Skin epidermis (tissue), 12 donors: Measurements from ENCODE around the gene SMIM35.
"Not testable (repeated sequence)": the region's sequence is repeated elsewhere in the genome, so short reads cannot be mapped to it uniquely, and the experiment has no call there.

ENCODE experiments used
- H3K27ac ChIP-seq, 21 experiments: fragments of 200-600 bp; sonication (generic) in 11 of 21; one replicate each; pipeline ENCODE4 v1.5.0; 2020; ENCODE audit warnings: mild to moderate bottlenecking in 3 of 21, inconsistent platforms in 2 of 21, moderate library complexity in 2 of 21
- H3K4me3 ChIP-seq, 7 experiments: fragments of 200-600 bp; sonication (generic) in 2 of 7; one replicate each; pipeline ENCODE4 v1.5.0; 2020; ENCODE audit warnings: inconsistent platforms in 2 of 7, mild to moderate bottlenecking in 2 of 7, moderate library complexity in 1 of 7

The SMIM35 gene

GRCh38 chr11:117997406-117997805, 89.4 kb downstream of the SMIM35 start:
- H3K4me3 ChIP-seq = no peak overlapping the region
- peak overlapping the region in 3 of 21 experiments; percentile 6 to 93 (median 23) for H3K27ac ChIP-seq

GRCh38 chr11:117996058-117996457, 90.7 kb downstream of the SMIM35 start:
- Histone ChIP-seq H3K27ac (no peak overlapping the region), H3K4me3 (no peak overlapping the region)

- no peak overlapping the region for H3K27ac ChIP-seq
- no peak overlapping the region for H3K4me3 ChIP-seq
Measured at GRCh38 chr11:117995472-117995871, 91.3 kb downstream of the SMIM35 start.

DNA sequence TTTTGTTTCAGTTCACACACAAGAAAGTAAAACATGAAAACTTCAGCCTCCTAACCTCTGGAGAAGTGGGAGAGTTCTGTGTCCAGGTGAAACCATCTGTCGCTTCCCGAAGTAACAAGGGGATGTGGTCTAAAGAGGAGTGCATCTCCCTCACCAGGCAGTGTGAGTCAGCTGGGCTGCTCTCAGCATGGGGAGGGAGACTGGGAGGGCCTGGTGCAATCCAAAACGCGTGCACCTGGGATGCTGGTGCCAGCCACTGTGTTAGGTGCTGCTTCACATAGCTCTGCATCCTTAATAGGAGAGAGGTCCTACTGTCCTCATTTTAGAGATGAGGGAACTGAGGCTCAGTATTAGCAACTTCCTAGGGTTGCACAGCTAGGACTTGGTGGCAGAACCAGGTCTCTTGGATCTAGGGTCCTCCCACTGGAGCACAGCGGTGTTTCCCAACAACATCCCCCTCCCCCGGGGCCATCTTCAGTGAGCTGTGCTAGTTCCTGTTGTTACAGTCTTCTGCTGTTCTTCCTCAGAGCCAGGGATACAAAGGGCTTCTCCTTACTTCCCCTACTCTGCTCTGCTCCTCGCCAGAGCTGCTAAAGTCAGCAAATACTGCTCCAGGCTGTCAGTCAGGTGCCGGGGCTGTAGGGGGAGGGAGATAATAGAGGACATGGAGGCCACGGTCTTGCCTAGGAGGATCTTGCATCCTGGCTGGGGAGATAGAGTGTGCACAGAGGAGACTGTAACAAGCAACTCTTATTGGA, 92.6 kb downstream of the SMIM35 start:
- Histone ChIP-seq H3K4me3 (no peak overlapping the region), H3K27ac (peak overlapping the region in 4 of 21 experiments; percentile 22 to 99 (median 34))

GRCh38 chr11:117992620-117993019, 94.1 kb downstream of the SMIM35 start:
- peak overlapping the region in 4 of 21 experiments; percentile 3 to 99 (median 22) for H3K27ac ChIP-seq
- H3K4me3 ChIP-seq = peak overlapping the region in 1 of 7 experiments; percentile 4

GRCh38 chr11:117992136-117992535, 94.6 kb downstream of the SMIM35 start:
- H3K4me3 ChIP-seq = peak overlapping the region in 1 of 7 experiments; percentile 4
- H3K27ac ChIP-seq = peak overlapping the region in 3 of 21 experiments; percentile 3 to 99 (median 8)

DNA sequence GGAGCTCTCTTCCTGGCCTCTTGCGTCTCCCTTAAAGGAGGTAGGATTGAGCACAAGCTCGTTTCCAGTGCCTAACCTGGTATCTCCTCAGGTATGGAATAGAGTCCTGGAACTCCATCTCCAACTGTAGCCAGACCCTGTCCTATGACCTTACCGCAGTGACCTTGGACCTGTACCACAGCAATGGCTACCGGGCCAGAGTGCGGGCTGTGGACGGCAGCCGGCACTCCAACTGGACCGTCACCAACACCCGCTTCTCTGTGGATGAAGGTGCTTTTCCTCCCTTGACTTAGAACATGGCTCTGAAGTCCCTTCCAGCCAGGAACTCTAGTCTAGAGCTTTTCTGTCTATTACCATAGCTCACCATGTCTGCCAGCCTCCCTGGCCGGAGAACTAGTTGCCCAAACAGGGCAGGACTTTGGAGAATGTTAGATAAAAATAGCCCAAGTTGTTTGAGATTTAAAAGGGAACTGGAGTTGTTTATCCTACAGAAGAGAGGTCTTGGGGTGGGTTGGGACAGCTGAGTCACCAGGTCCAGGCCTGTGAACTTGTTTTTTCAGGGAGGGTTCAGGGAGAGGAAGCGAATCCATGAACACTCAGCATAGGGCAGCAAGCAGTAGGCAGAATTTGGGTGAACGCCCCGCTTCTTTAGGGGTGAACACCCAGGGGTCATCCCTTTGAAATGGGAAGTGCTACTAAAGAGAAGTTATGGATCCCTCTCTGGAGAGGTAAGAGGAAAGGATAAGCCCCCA, 97.2 kb downstream of the SMIM35 start:
- peak overlapping the region in 17 of 21 experiments; percentile 6 to 99 (median 88) for H3K27ac ChIP-seq
- peak overlapping the region; percentile 44 to 65 (median 55) for H3K4me3 ChIP-seq

DNA sequence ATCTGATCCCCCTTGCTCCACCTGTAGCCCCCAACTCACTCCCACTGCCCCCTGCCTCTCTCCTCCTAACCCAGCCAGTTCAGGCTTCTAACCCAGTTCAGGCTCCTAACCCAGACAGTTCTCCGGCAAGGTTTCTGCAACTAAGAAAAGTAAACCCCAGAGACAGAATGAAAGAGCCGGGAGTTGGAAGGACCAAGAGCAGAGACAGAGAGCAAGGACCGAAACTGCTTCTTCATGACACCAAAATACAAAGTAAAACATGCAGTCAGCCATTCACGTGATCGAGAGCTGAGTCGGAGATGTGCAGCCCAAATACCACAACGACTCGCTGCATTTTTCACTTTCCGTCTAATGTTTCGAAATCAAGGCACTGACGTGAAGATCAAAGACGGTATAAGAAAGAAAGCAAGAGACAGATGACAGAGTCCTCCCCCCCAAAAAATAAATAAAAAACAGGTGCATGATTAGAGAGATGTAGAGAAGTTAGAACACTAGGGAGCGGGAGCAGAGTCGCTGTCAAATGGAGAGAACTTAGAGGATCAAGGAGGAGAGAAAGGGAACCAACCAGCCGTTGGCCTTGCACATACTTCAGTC, 99.7 kb downstream of the SMIM35 start:
- Histone ChIP-seq H3K27ac (peak overlapping the region in 20 of 21 experiments; percentile 15 to 99 (median 86)), H3K4me3 (peak overlapping the region; percentile 44 to 65 (median 55))

- H3K27ac ChIP-seq = peak within 1 kb of the TSS; percentile 44 to 99 (median 85)
Measured at GRCh38 chr11:117985953-117986887, 100.5 kb downstream of the SMIM35 start, which contains the start of gene IL10RA. TSS of gene IL10RA (plus strand) at chr11:117986394. CDS start at chr11:117986468, 74 bp downstream.

GRCh38 chr11:117984476-117984875, 102.3 kb downstream of the SMIM35 start:
- Histone ChIP-seq H3K27ac (peak overlapping the region in 1 of 21 experiments; percentile 99), H3K4me3 (no peak overlapping the region)

More at GRCh38 chr11:117985953-117986887, 100.5 kb downstream of the SMIM35 start, which contains the start of gene IL10RA:
- H3K4me3 ChIP-seq = peak within 1 kb of the TSS; percentile 44 to 65 (median 55)

DNA sequence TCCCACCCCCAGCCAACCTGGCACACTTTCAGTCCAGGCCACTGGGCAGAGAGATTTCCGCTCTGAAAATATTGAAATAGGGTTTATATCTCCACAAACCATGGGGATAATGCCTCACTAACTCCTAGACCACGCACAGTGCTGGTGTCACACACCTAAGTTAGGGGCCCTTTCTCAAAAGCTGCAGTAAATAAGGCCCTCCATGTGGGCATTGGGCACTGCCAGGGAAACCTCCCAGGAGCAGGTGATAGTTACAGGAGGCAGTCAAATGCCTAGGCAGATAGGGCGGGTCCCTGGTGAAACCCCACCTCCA, 103.6 kb downstream of the SMIM35 start:
- H3K4me3 ChIP-seq = no peak overlapping the region
- H3K27ac ChIP-seq = peak overlapping the region in 1 of 21 experiments; percentile 2

- no peak overlapping the region for H3K4me3 ChIP-seq
- peak overlapping the region in 7 of 21 experiments; percentile 37 to 84 (median 73) for H3K27ac ChIP-seq
Measured at GRCh38 chr11:117980720-117981119, 106.0 kb downstream of the SMIM35 start.

DNA sequence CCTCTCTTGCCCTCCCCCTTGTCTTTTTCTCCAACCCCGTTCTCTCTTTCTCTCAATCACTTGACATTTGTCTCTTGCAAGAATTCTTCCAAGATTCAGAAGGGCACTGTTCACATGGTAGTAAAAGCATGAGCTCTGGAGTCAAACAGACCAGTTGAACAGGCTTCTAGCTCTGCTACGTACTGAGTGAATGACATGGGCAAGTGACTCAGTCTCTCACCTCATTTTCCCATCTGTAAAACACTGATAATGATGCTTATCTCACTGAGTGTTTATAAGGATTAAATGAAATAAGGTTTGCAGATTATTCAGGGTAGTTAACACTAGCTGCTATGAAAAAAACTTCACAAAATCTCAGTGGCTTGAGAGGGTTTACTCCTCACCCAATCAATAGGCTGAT, 106.5 kb downstream of the SMIM35 start:
- no peak overlapping the region for H3K4me3 ChIP-seq
- H3K27ac ChIP-seq = peak overlapping the region in 10 of 21 experiments; percentile 15 to 84 (median 73)

GRCh38 chr11:117979481-117980211, 107.1 kb downstream of the SMIM35 start:
- Histone ChIP-seq H3K4me3 (no peak overlapping the region), H3K27ac (peak overlapping the region in 13 of 21 experiments; percentile 17 to 84 (median 71))

DNA sequence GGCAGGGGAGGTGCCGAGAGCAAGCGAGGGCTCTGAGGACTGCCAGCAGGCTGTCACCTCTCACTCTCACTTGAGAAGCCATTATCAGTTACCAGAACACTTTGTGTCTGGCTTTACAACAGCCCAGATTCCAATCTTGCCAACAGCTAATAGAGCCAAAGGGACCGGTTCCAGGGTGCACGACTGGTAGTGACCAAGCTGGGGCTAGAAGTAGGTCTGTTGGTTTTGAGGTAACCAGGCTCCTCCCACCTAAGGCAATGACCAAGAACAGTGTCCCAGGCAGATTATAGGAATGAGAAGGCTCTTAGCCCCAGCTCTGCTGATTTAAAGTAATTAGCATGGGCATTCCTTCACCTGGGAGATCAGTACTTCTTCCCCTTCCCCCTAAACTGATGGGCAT, 107.8 kb downstream of the SMIM35 start:
- Histone ChIP-seq H3K4me3 (no peak overlapping the region), H3K27ac (peak overlapping the region in 12 of 21 experiments; percentile 1 to 84 (median 72))

DNA sequence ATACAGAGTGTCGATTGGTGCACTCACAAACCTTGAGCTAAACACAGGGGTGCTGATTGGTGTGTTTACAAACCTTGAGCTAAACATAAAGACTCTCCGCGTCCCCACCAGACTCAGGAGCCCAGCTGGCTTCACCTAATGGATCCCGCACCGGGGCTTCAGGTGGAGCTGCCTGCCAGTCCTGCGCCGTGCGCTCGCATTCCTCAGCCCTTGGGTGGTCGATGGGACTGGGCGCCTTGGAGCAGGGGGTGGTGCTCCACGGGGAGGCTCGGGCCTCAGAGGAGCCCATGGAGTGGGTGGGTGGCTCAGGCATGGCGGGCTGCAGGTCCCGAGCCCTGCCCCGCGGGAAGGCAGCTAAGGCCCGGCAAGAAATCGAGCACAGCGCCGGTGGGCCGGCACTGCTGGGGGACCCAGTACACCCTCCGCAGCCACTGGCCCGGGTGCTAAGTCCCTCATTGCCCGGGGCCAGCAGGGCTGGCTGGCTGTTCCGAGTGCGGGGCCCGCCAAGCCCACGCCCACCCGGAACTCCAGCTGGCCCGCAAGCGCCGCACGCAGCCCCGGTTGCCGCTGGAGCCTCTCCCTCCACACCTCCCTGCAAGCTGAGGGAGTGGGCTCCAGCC, 108.4 kb downstream of the SMIM35 start:
- H3K27ac ChIP-seq = peak overlapping the region in 6 of 21 experiments; percentile 1 to 84 (median 75)
- not testable (repeated sequence) for H3K4me3 ChIP-seq

DNA sequence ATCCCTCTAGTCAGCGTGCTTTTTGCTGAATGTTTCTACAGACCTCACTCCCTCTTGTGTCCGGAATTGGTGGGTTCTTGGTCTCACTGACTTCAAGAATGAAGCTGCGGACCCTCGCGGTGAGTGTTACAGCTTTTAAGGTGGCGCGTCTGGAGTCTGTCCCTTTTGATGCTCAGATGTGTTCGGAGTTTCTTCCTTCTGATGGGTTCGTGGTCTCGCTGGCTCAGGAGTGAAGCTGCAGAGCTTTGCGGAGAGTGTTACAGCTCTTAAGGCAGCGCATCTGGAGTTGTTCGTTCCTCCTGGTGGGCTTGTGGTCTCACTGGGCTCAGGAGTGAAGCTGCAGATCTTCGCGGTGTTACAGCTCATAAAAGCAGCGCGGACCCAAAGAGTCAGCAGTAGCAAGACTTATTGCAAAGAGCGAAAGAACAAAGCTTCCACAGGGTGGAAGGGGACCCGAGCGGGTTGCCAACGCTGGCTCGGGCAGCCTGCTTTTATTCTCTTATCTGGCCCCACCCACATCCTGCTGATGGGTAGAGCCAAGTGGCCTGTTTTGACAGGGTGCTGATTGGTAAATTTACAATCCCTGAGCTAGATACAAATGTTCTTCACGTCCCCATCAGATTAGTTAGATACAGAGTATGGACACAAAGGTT, 109.0 kb downstream of the SMIM35 start:
- peak overlapping the region in 4 of 21 experiments; percentile 11 to 84 (median 17) for H3K27ac ChIP-seq

More for the DNA sequence above, 109.0 kb downstream of the SMIM35 start:
- H3K4me3 ChIP-seq = not testable (repeated sequence)
